Measurements from ENCODE around the gene SLC17A1.

DNA sequence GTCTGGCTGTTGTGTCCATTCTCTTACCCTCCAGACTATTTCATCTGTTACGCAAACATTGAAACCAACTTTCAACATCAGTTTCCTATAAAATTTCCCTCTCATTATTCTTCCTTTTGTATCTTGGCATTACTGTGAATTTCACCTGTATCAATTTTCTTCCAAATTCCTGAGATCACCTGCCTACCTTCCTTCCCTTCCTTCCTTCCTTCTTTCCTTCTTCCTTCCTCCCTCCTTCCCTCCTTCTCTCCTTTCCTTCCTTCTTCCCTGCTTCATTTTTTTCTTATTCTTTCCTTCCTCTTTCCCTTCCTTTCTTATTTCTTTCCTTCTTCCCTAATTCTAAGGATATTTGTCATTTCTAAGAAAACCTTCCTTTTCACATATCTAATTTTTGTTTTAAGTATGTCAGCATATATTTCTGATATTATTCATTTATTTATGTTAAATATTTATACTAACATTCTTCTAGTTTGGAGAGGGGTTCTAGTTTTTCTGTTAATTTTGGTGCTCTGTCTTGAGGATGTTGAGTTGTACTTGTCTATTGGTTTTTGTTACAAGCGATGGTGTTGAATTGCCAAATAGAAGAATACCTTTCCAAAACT lies 47.0 kb upstream of the SLC17A1 start:
- TF ChIP-seq, protein P1, sequence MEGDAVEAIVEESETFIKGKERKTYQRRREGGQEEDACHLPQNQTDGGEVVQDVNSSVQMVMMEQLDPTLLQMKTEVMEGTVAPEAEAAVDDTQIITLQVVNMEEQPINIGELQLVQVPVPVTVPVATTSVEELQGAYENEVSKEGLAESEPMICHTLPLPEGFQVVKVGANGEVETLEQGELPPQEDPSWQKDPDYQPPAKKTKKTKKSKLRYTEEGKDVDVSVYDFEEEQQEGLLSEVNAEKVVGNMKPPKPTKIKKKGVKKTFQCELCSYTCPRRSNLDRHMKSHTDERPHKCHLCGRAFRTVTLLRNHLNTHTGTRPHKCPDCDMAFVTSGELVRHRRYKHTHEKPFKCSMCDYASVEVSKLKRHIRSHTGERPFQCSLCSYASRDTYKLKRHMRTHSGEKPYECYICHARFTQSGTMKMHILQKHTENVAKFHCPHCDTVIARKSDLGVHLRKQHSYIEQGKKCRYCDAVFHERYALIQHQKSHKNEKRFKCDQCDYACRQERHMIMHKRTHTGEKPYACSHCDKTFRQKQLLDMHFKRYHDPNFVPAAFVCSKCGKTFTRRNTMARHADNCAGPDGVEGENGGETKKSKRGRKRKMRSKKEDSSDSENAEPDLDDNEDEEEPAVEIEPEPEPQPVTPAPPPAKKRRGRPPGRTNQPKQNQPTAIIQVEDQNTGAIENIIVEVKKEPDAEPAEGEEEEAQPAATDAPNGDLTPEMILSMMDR (IDR thresholded peaks at IDR 0.05), result no peak
- TF ChIP-seq ZFX (IDR thresholded peaks at IDR 0.05; ENCODE audit: borderline replicate concordance), result no peak

Measured in 22Rv1 (cell line).